H1 (cell line): ENCODE results near the gene NFATC1. TPM values are rescaled to one million over a fixed set of nuclear protein-coding genes. Genes with fewer than 3 reads are reported as not detected.

Experiments
- CBX8 ChIP-seq: fragments of 300-800, 300-1000 bp; sonication (generic); IDR thresholded peaks from 2 replicates; pipeline ENCODE4 v1.7.1; 2016; ENCODE audit warnings: low read depth, low read length, borderline replicate concordance
- FOSL1 ChIP-seq: IDR thresholded peaks from 2 replicates; pipeline ENCODE4 v1.6.1; 2011; ENCODE audit warnings: mild to moderate bottlenecking, low read depth, low read length, moderate library complexity; ENCODE audit not compliant: insufficient read depth
- JUN ChIP-seq: IDR thresholded peaks from 2 replicates; pipeline ENCODE4 v1.6.1; 2011; ENCODE audit warnings: low read depth, mild to moderate bottlenecking, improper control_type of control experiment, low read length
- KDM5A ChIP-seq: fragments of 200-600 bp; IDR thresholded peaks from 2 replicates; pipeline ENCODE4 v1.7.1; 2012; ENCODE audit warnings: mild to moderate bottlenecking, low read length, inconsistent platforms, mixed read lengths
- POLR2A ChIP-seq, 2 experiments: IDR thresholded peaks; 1 replicate in 1 of 2; 2 replicates in 1 of 2; pipeline ENCODE4 v1.6.1; 2011; ENCODE audit warnings: low read depth in 2 of 2, low read length in 2 of 2, mild to moderate bottlenecking in 2 of 2; ENCODE audit errors: control extremely low read depth in 1 of 2
- SP1 ChIP-seq: IDR thresholded peaks from 2 replicates; pipeline ENCODE4 v1.6.1; 2011; ENCODE audit warnings: low read depth, low read length
- TAF1 ChIP-seq: IDR thresholded peaks from 2 replicates; pipeline ENCODE4 v1.6.1; 2011; ENCODE audit warnings: mild to moderate bottlenecking, low read depth, low read length
- TBP ChIP-seq: IDR thresholded peaks from 2 replicates; pipeline ENCODE4 v1.6.1; 2011; ENCODE audit warnings: low read depth, low read length, improper control_type of control experiment
- polyA plus RNA-seq, 7 experiments: library from polyadenylated mRNA; depleted of rRNA in 3 of 7; stranded (reverse) in 5 of 7; unstranded in 2 of 7; fragments of >200 nt in 5 of 7; fragments of 200-250 nt in 2 of 7; gene quantifications; 1 replicate in 5 of 7; 2 replicates in 1 of 7; 4 replicates in 1 of 7; pipeline versions ENCODE4 v1.2.1 to v1.2.3, GENCODE V29; 2011 to 2013; ENCODE audit warnings: missing spikeins in 2 of 7, mixed read lengths in 2 of 7
- total RNA-seq: library from RNA; stranded (reverse); fragmentation: NEBNext Ultra II Directional; extraction: Animal tissue kit (Norgen Biotek cat#: 25700); gene quantifications from 2 replicates; pipeline ENCODE4 v1.2.1, GENCODE V29; 2021

The NFATC1 gene
- total and polyA plus RNA-seq, 2 of the 8 experiments (the other 6 are each of a cell fraction or from before 2014, with no cell fraction given), result 2.0 to 6.6 TPM

DNA sequence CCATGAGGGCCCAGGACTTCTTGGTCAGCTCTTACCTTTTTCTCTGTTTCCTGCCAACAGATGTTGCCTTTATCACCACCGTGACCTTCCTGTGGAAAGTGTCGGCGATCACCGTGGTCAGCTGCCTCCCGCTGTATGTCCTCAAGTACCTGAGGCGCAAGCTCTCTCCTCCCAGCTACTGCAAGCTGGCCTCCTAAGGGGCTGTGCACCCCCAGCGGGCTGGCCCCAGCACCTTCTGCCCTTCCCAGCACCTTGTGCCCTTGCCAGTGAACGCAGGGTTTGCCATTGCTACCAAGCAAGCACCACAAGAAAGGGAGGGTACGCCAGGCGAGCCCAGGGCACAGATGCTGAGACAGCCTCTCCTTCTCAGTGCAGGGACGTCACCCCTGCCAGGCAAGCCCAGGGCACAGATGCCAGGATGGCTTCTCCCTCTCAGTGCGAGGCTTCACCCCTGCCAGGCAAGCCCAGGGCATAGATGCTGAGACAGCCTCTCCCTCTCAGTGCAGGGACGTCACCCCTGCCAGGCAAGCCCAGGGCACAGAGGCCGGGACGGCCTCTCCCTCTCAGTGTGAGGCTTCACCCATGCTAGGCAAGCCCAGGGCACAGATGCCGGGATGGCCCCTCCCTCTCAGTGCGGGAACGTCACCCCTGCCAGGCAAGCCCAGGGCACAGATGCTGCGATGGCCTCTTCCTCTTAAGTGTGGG lies 18.4 kb upstream of the NFATC1 start (continued):
- TF ChIP-seq TBP (no peak), KDM5A (no peak), POLR2A (IDR thresholded peaks at IDR 0.05; ENCODE audit: control extremely low read depth in 1 of 2, low read depth in 2 of 2, low read length in 2 of 2) (no peak), JUN (no peak), FOSL1 (no peak), CBX8 (no peak), SP1 (no peak), TAF1 (no peak)
